PC-9 (cell line): ENCODE results near the gene GAP43. TPM values are rescaled to one million over a fixed set of nuclear protein-coding genes. Genes with fewer than 3 reads are reported as not detected.

Source experiments
- BruUV-seq: library from RNA; stranded (reverse); fragments of 400-500 nt; replicated peaks from 2 replicates; lab custom pipeline; 2021; lab: Mats Ljungman, UMichigan
- CTCF ChIA-PET: fragments of 300-600 bp; sonication (Branson Sonifier 250); formaldehyde crosslinking; loops from one replicate; lab custom pipeline; 2022; ENCODE audit warnings: antibody characterized with exemption; lab: Charles Lee
- POLR2A ChIA-PET: fragments of 300-600 bp; sonication (Branson Sonifier 250); formaldehyde crosslinking; loops from one replicate; lab custom pipeline; 2022; ENCODE audit warnings: antibody characterized with exemption; ENCODE audit not compliant: unreplicated experiment; lab: Charles Lee
- DNase-seq, 2 experiments: peaks; one replicate each; pipeline versions ENCODE4 v3.0.0 to v3.0.0-alpha.2; 2015 to 2022; ENCODE audit warnings: mixed read lengths in 1 of 2
- H2AFZ ChIP-seq: fragments of 200-600 bp; sonication (generic); 2 replicates; pipeline ENCODE4 v1.8.1; 2017; ENCODE audit warnings: antibody characterized with exemption
- H3F3A ChIP-seq: fragments of 200-600 bp; sonication (generic); 2 replicates; pipeline ENCODE4 v1.8.1; 2017; ENCODE audit warnings: antibody characterized with exemption, mild to moderate bottlenecking, low read depth; ENCODE audit not compliant: insufficient read depth
- H3K27ac ChIP-seq: fragments of 200-600 bp; sonication (generic); 2 replicates; pipeline ENCODE4 v1.6.1; 2016; ENCODE audit warnings: mixed run types
- H3K27me3 ChIP-seq: fragments of 200-600 bp; sonication (generic); 2 replicates; pipeline ENCODE4 v1.6.1; 2016; ENCODE audit warnings: low read depth, mixed run types; ENCODE audit not compliant: insufficient read depth
- H3K36me3 ChIP-seq: fragments of 200-600 bp; sonication (generic); 2 replicates; pipeline ENCODE4 v1.6.1; 2016; ENCODE audit warnings: low read depth, mixed run types
- H3K4me1 ChIP-seq: fragments of 200-600 bp; sonication (generic); replicated peaks from 2 replicates; pipeline ENCODE4 v1.6.1; 2016; ENCODE audit warnings: mixed run types; ENCODE audit not compliant: insufficient read depth
- H3K4me2 ChIP-seq: fragments of 200-600 bp; sonication (generic); 2 replicates; pipeline ENCODE4 v1.6.1; 2017; ENCODE audit warnings: mixed run types
- H3K4me3 ChIP-seq: fragments of 200-600 bp; sonication (generic); 2 replicates; pipeline ENCODE4 v1.6.1; 2016; ENCODE audit warnings: mixed run types
- H3K79me2 ChIP-seq: fragments of 200-600 bp; sonication (generic); 2 replicates; pipeline ENCODE4 v1.6.1; 2017; ENCODE audit warnings: low read depth, mixed run types
- H3K9me2 ChIP-seq: fragments of 200-600 bp; sonication (generic); 2 replicates; pipeline ENCODE4 v1.8.1; 2017; ENCODE audit warnings: mild to moderate bottlenecking; ENCODE audit not compliant: insufficient read depth
- H3K9me3 ChIP-seq: fragments of 200-600 bp; sonication (generic); 2 replicates; pipeline ENCODE4 v1.8.1; 2016; ENCODE audit warnings: low read depth; ENCODE audit not compliant: insufficient read depth
- H4K20me1 ChIP-seq: fragments of 200-600 bp; sonication (generic); 2 replicates; pipeline ENCODE4 v1.8.1; 2017; ENCODE audit not compliant: insufficient read depth
- CTCF ChIP-seq: fragments of 200-600 bp; sonication (generic); conservative IDR thresholded peaks from 2 replicates; pipeline ENCODE4 v1.6.1; 2017; ENCODE audit warnings: mixed run types, antibody characterized with exemption, mild to moderate bottlenecking, moderate library complexity
- EZH2 ChIP-seq: fragments of 200-600 bp; sonication (generic); IDR thresholded peaks from 2 replicates; pipeline ENCODE4 v1.8.0; 2017; ENCODE audit warnings: antibody characterized with exemption, low read depth
- intact Hi-C: fragments of 100-400 bp; cut with micrococcal nuclease; formaldehyde crosslinking; loops from one replicate; pipeline ENCODE4 v1.10.0; 2022; ENCODE audit not compliant: unreplicated experiment
- total RNA-seq: library from RNA; stranded (reverse); gene quantifications from 2 replicates; pipeline ENCODE4 v1.2.3, GENCODE V29; 2021

Gene GAP43
- total RNA-seq, 1 experiment from 2014 or later, result not detected

GRCh38 chr3:115615001-115615814, 8.1 kb upstream of the GAP43 start:
- Histone ChIP-seq H3K4me3 (no peak overlapping the region), H3K27ac (no peak overlapping the region), H3F3A (no peaks in the 10 kb centered on the region), H3K4me2 (no peak overlapping the region), H3K4me1 (no peaks in the 10 kb centered on the region; the same call in none of the 2 replicates), H3K36me3 (no peaks in the 10 kb centered on the region), H2AFZ (no peak overlapping the region), H4K20me1 (no peaks in the 10 kb centered on the region), H3K79me2 (no peaks in the 10 kb centered on the region), H3K9me2 (no peaks in the 10 kb centered on the region), H3K27me3 (no peaks in the 10 kb centered on the region), H3K9me3 (no peaks in the 10 kb centered on the region)
- TF ChIP-seq EZH2 (no peak), CTCF (no peak)
- ChIA-PET CTCF (no interaction called here), POLR2A (interaction anchor here (0.6 kb wide), 2 partner anchors 8 to 574 kb away, joined by 5 to 6 read pairs; partner anchors contain the start of gene GAP43)
- no TSS peak for BruUV-seq
- intact Hi-C loops, result loop anchor here (10.0 kb wide), 1 partner anchor 170 kb away; no protein-coding TSS in a partner anchor
- DNase-seq, result peak; percentile 47 to 48

- ChIA-PET CTCF (no interaction called here), POLR2A (no interaction called here)
- intact Hi-C loops, result loop anchor here (10.0 kb wide), 1 partner anchor 168 kb away; no protein-coding TSS in a partner anchor
- H3K4me3 ChIP-seq, result no peak overlapping the region
- H3K36me3 ChIP-seq, result no peaks in the 10 kb centered on the region
- no TSS peak for BruUV-seq
- H4K20me1 ChIP-seq, result no peaks in the 10 kb centered on the region
- no peak for TF ChIP-seq EZH2
- no peak overlapping the region for H2AFZ ChIP-seq
- no peaks in the 10 kb centered on the region; the same call in none of the 2 replicates for H3K4me1 ChIP-seq
- no peaks in the 10 kb centered on the region for H3K9me2 ChIP-seq
- H3K27ac ChIP-seq, result no peak overlapping the region
- no peak for DNase-seq
- no peaks in the 10 kb centered on the region for H3K9me3 ChIP-seq
- H3F3A ChIP-seq, result no peaks in the 10 kb centered on the region
- H3K27me3 ChIP-seq, result no peaks in the 10 kb centered on the region
- H3K4me2 ChIP-seq, result no peak overlapping the region
- H3K79me2 ChIP-seq, result no peaks in the 10 kb centered on the region
Observed at GRCh38 chr3:115616461-115616860, 6.8 kb upstream of the GAP43 start.

GRCh38 chr3:115617591-115617990, 5.7 kb upstream of the GAP43 start:
- Histone ChIP-seq H3K36me3 (no peaks in the 10 kb centered on the region), H3K4me1 (no peaks in the 10 kb centered on the region; the same call in none of the 2 replicates), H3K4me3 (no peak overlapping the region), H3K79me2 (no peaks in the 10 kb centered on the region), H4K20me1 (no peaks in the 10 kb centered on the region), H3F3A (no peaks in the 10 kb centered on the region), H2AFZ (no peak overlapping the region), H3K27me3 (no peaks in the 10 kb centered on the region), H3K9me2 (no peaks in the 10 kb centered on the region), H3K27ac (no peak overlapping the region), H3K9me3 (no peaks in the 10 kb centered on the region; the same call in 1 of the 2 replicates), H3K4me2 (no peak overlapping the region)
- TF ChIP-seq EZH2 (no peak), CTCF (no peak)
- BruUV-seq, result no TSS peak
- DNase-seq, result no peak
- CTCF ChIA-PET, result no interaction called here
- intact Hi-C loops, result loop anchor here (10.0 kb wide), 1 partner anchor 167 kb away; no protein-coding TSS in a partner anchor
- POLR2A ChIA-PET, result no interaction called here
